ENCODE data around the gene KRTAP5-2.
A peak's percentile ranks its signal among the peaks of the same experiment; 100 is the strongest.
"Not testable (repeated sequence)": the region's sequence is repeated elsewhere in the genome, so short reads cannot be mapped to it uniquely, and the experiment has no call there.

The KRTAP5-2 gene

GRCh38 chr11:1586699-1587098 lies 11.4 kb downstream of the KRTAP5-2 start:
- DNase-seq: no peak

- DNase-seq: not testable (repeated sequence)
Observed at GRCh38 chr11:1584661-1585370, 13.3 kb downstream of the KRTAP5-2 start, which contains the start of gene KRTAP5-1. KRTAP5-1 (minus strand) TSS chr11:1585283; CDS start chr11:1585249, 34 bp downstream.

GRCh38 chr11:1582909-1583308 lies 15.2 kb downstream of the KRTAP5-2 start:
- not testable (repeated sequence) for DNase-seq

- DNase-seq: no peak
Observed at GRCh38 chr11:1581976-1582375, 16.1 kb downstream of the KRTAP5-2 start.

- DNase-seq: no peak
Observed at GRCh38 chr11:1576825-1577224, 21.3 kb downstream of the KRTAP5-2 start.

- DNase-seq: not testable (repeated sequence)
Observed at GRCh38 chr11:1575756-1576155, 22.3 kb downstream of the KRTAP5-2 start.

GRCh38 chr11:1574933-1575242 lies 23.2 kb downstream of the KRTAP5-2 start:
- DNase-seq: no peak

- peak; percentile 81 for DNase-seq
Observed at GRCh38 chr11:1574238-1574932, 23.7 kb downstream of the KRTAP5-2 start.

- DNase-seq: peak; percentile 78
Observed at GRCh38 chr11:1573903-1574237, 24.2 kb downstream of the KRTAP5-2 start.

- peak; percentile 66 for DNase-seq
Observed at GRCh38 chr11:1573077-1573902, 24.8 kb downstream of the KRTAP5-2 start.

GRCh38 chr11:1572197-1573076 lies 25.7 kb downstream of the KRTAP5-2 start, which contains the start of gene DUSP8:
DUSP8 (minus strand) TSS chr11:1572271; CDS start chr11:1565826, 6,445 bp downstream.
- peak; percentile 87 for DNase-seq

GRCh38 chr11:1571760-1572196 lies 26.3 kb downstream of the KRTAP5-2 start:
- no peak for DNase-seq

GRCh38 chr11:1570896-1571759 lies 27.0 kb downstream of the KRTAP5-2 start:
- DNase-seq: peak; percentile 78

GRCh38 chr11:1570531-1570895 lies 27.6 kb downstream of the KRTAP5-2 start:
- DNase-seq: no peak

- no peak for DNase-seq
Observed at GRCh38 chr11:1570001-1570453, 28.1 kb downstream of the KRTAP5-2 start.

GRCh38 chr11:1569251-1569780 lies 28.8 kb downstream of the KRTAP5-2 start:
- DNase-seq: no peak

- no peak for DNase-seq
Observed at GRCh38 chr11:1568441-1568911, 29.6 kb downstream of the KRTAP5-2 start.

GRCh38 chr11:1567721-1568100 lies 30.4 kb downstream of the KRTAP5-2 start:
- DNase-seq: no peak

GRCh38 chr11:1567052-1567720 lies 30.9 kb downstream of the KRTAP5-2 start:
- no peak for DNase-seq

GRCh38 chr11:1566381-1567051 lies 31.6 kb downstream of the KRTAP5-2 start:
- no peak for DNase-seq
